ENCODE results near the gene NPSR1. TPM values are rescaled to one million over a fixed set of nuclear protein-coding genes. Genes with fewer than 3 reads are reported as not detected.
A peak's percentile ranks its signal among the peaks of the same experiment; 100 is the strongest.

NPSR1 gene
- polyA plus RNA-seq, 1 of the 3 experiments (the other 2 are of a cell fraction) = not detected

- H3K9ac ChIP-seq = no peak overlapping the region
- WGBS (ENCODE audit: low lambda C conversion rate) = 31% methylated on average over 16 of the region's 16 CpGs
- DNase-seq = no peak
- H3K4me3 ChIP-seq (ENCODE audit: low read depth in 2 of 2, low read length in 1 of 2) = peak overlapping the region in 1 of 2 experiments; percentile 12; a peak in 1 of 4 replicates
- no peaks in the 10 kb centered on the region for H3K9me3 ChIP-seq
- no peak overlapping the region for H3K27ac ChIP-seq (ENCODE audit: low read depth in 2 of 2, low read length in 1 of 2)
- H3K36me3 ChIP-seq (replicated peaks in 1 of 2; ENCODE audit: control insufficient read depth in 1 of 2, insufficient read depth in 2 of 2, low read length in 1 of 2) = no peaks in the 10 kb centered on the region
- H2AFZ ChIP-seq (ENCODE audit: low read depth) = peak overlapping the region; percentile 82; the same call in 1 of the 2 replicates
- peak overlapping the region; percentile 47 for H3K4me2 ChIP-seq
- H4K20me1 ChIP-seq (ENCODE audit: insufficient read depth) = no peaks in the 10 kb centered on the region
- ChIA-PET POLR2A (no interaction called here), CTCF (interaction anchor here (0.6 to 3.1 kb wide), 10 partner anchors 8 to 216 kb away, joined by 3 to 16 read pairs (median 4); no protein-coding TSS in a partner anchor)
- no peaks in the 10 kb centered on the region for H3K79me2 ChIP-seq (ENCODE audit: insufficient read depth)
- H3K9me2 ChIP-seq = no peaks in the 10 kb centered on the region
- H3K4me1 ChIP-seq (ENCODE audit: control insufficient read depth in 1 of 2, insufficient read depth in 2 of 2, low read depth in 1 of 2, low read length in 1 of 2) = no peaks in the 10 kb centered on the region; a peak in 1 of 4 replicates
- no peaks in the 10 kb centered on the region; the same call in 1 of the 2 replicates for H3K27me3 ChIP-seq (ENCODE audit: insufficient read depth)
- H3F3A ChIP-seq (replicated peaks; ENCODE audit: insufficient read depth) = no peaks in the 10 kb centered on the region
- TF ChIP-seq, protein P1, sequence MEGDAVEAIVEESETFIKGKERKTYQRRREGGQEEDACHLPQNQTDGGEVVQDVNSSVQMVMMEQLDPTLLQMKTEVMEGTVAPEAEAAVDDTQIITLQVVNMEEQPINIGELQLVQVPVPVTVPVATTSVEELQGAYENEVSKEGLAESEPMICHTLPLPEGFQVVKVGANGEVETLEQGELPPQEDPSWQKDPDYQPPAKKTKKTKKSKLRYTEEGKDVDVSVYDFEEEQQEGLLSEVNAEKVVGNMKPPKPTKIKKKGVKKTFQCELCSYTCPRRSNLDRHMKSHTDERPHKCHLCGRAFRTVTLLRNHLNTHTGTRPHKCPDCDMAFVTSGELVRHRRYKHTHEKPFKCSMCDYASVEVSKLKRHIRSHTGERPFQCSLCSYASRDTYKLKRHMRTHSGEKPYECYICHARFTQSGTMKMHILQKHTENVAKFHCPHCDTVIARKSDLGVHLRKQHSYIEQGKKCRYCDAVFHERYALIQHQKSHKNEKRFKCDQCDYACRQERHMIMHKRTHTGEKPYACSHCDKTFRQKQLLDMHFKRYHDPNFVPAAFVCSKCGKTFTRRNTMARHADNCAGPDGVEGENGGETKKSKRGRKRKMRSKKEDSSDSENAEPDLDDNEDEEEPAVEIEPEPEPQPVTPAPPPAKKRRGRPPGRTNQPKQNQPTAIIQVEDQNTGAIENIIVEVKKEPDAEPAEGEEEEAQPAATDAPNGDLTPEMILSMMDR (IDR thresholded peaks at IDR 0.05) = no peak
- TF ChIP-seq GATA2 (CRISPR knock-in tag; IDR thresholded peaks at IDR 0.05) (no peak), SIN3A (IDR thresholded peaks at IDR 0.05; ENCODE audit: borderline replicate concordance, low read depth, low read length) (no peak)
Measured at GRCh38 chr7:34821932-34822558, 164.0 kb downstream of the NPSR1 start.

DNA sequence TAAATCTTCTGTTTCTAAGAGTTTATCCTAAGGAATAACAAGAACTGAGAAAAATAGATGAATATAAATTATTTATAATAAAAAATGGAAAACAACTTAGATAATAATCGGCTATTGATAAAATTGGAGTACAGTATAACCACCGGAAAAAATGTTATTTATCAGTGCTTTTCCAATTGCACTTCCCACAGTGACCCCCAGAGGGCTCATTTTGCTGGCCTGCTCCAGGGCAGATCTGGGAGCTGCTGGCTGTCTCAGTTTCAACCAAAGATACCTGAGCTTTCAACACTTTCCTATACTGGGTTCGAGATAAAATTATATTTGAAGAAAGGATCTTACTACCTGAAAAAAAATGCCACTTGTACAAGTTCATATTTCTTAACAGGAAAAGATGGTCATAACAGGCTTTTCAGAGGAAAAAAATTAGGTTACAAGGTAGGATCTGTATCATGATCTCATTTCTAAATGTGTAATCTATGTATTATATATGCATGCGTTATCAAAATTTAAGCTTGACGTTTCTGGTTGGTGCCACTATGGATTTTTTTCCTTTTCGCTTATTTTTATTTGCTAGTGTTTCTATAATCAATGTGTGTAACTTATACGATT, 165.7 kb downstream of the NPSR1 start:
- H3K4me1 ChIP-seq (ENCODE audit: control insufficient read depth in 1 of 2, insufficient read depth in 2 of 2, low read depth in 1 of 2, low read length in 1 of 2) = no peaks in the 10 kb centered on the region; a peak in 1 of 4 replicates
- H3K79me2 ChIP-seq (ENCODE audit: insufficient read depth) = no peaks in the 10 kb centered on the region
- H3K36me3 ChIP-seq (replicated peaks in 1 of 2; ENCODE audit: control insufficient read depth in 1 of 2, insufficient read depth in 2 of 2, low read length in 1 of 2) = no peaks in the 10 kb centered on the region
- no peaks in the 10 kb centered on the region for H3K9me2 ChIP-seq
- no peaks in the 10 kb centered on the region; the same call in 1 of the 2 replicates for H3K27me3 ChIP-seq (ENCODE audit: insufficient read depth)
- no peak overlapping the region for H2AFZ ChIP-seq (ENCODE audit: low read depth)
- H3K4me2 ChIP-seq = no peak overlapping the region
- ChIA-PET POLR2A (no interaction called here), CTCF (interaction anchor here (0.6 to 3.1 kb wide), 24 partner anchors 9 to 714 kb away, joined by 3 to 16 read pairs (median 4); no protein-coding TSS in a partner anchor)
- TF ChIP-seq RCOR1 (IDR thresholded peaks at IDR 0.05; ENCODE audit: low read length) (0 out of 2 replicates have a peak, but pooled peaks have one; percentile 19), MXI1 (IDR thresholded peaks at IDR 0.05; ENCODE audit: low read depth, low read length) (no peak), EP300 (IDR thresholded peaks at IDR 0.05; ENCODE audit: borderline replicate concordance in 1 of 2, low read depth in 1 of 2, low read length in 1 of 2) (no peak), EZH2phosphoT487 (IDR thresholded peaks at IDR 0.05; ENCODE audit: borderline replicate concordance, low read depth) (no peak), TEAD4 (IDR thresholded peaks at IDR 0.05; ENCODE audit: borderline replicate concordance, insufficient read depth) (no peak), NRF1 (IDR thresholded peaks at IDR 0.05; ENCODE audit: low read depth, low read length) (0 out of 2 replicates have a peak, but pooled peaks have one; percentile 15), SMC3 (IDR thresholded peaks at IDR 0.05; ENCODE audit: low read depth, low read length) (peak; percentile 93), RAD21 (IDR thresholded peaks at IDR 0.05; ENCODE audit: low read length) (peak; percentile 79), RFX5 (IDR thresholded peaks at IDR 0.05; ENCODE audit: low read length) (0 out of 2 replicates have a peak, but pooled peaks have one; percentile 7)
- TF ChIP-seq, protein P2, sequence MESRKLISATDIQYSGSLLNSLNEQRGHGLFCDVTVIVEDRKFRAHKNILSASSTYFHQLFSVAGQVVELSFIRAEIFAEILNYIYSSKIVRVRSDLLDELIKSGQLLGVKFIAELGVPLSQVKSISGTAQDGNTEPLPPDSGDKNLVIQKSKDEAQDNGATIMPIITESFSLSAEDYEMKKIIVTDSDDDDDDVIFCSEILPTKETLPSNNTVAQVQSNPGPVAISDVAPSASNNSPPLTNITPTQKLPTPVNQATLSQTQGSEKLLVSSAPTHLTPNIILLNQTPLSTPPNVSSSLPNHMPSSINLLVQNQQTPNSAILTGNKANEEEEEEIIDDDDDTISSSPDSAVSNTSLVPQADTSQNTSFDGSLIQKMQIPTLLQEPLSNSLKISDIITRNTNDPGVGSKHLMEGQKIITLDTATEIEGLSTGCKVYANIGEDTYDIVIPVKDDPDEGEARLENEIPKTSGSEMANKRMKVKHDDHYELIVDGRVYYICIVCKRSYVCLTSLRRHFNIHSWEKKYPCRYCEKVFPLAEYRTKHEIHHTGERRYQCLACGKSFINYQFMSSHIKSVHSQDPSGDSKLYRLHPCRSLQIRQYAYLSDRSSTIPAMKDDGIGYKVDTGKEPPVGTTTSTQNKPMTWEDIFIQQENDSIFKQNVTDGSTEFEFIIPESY (IDR thresholded peaks at IDR 0.05; ENCODE audit: borderline replicate concordance, low read depth) = no peak
- TF ChIP-seq, protein P3, sequence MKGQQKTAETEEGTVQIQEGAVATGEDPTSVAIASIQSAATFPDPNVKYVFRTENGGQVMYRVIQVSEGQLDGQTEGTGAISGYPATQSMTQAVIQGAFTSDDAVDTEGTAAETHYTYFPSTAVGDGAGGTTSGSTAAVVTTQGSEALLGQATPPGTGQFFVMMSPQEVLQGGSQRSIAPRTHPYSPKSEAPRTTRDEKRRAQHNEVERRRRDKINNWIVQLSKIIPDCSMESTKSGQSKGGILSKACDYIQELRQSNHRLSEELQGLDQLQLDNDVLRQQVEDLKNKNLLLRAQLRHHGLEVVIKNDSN (IDR thresholded peaks at IDR 0.05; ENCODE audit: borderline replicate concordance, low read depth) = no peak
- TF ChIP-seq, protein P1 (IDR thresholded peaks at IDR 0.05) = peak; percentile 98
- TF ChIP-seq, protein P4, sequence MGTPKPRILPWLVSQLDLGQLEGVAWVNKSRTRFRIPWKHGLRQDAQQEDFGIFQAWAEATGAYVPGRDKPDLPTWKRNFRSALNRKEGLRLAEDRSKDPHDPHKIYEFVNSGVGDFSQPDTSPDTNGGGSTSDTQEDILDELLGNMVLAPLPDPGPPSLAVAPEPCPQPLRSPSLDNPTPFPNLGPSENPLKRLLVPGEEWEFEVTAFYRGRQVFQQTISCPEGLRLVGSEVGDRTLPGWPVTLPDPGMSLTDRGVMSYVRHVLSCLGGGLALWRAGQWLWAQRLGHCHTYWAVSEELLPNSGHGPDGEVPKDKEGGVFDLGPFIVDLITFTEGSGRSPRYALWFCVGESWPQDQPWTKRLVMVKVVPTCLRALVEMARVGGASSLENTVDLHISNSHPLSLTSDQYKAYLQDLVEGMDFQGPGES (IDR thresholded peaks at IDR 0.05; ENCODE audit: low read depth, low read length) = peak; percentile 15; the same call in 1 of the 2 replicates
- H3K27ac ChIP-seq (ENCODE audit: low read depth in 2 of 2, low read length in 1 of 2) = no peak overlapping the region
- DNase-seq = peak; percentile 66
- no peaks in the 10 kb centered on the region for H4K20me1 ChIP-seq (ENCODE audit: insufficient read depth)
- no peak overlapping the region for H3K9ac ChIP-seq
- WGBS (ENCODE audit: low lambda C conversion rate) = 21% methylated on average over 7 of the region's 7 CpGs
- H3K4me3 ChIP-seq (ENCODE audit: low read depth in 2 of 2, low read length in 1 of 2) = no peak overlapping the region
- no peaks in the 10 kb centered on the region for H3F3A ChIP-seq (replicated peaks; ENCODE audit: insufficient read depth)
- no peaks in the 10 kb centered on the region for H3K9me3 ChIP-seq

All from SK-N-SH (cell line).